Measurements from ENCODE around the gene RPL21.
A peak's percentile ranks its signal among the peaks of the same experiment; 100 is the strongest.

Gene RPL21

GRCh38 chr13:27258637-27259386 is 7.5 kb downstream of the RPL21 start:
- H4K20me1 ChIP-seq (ENCODE audit: low read depth, low read length): peaks cover 36% of the 10 kb centered on the region

GRCh38 chr13:27259831-27260230 is 8.5 kb downstream of the RPL21 start:
- Histone ChIP-seq H3K27ac (ENCODE audit: low read depth, low read length) (peak overlapping the region; percentile 58), H3K9me3 (ENCODE audit: insufficient read depth, low read length) (no peaks in the 10 kb centered on the region), H2AFZ (ENCODE audit: low read depth, low read length, severe bottlenecking) (no peak overlapping the region), H4K20me1 (ENCODE audit: low read depth, low read length) (peaks cover 26% of the 10 kb centered on the region), H3K9ac (ENCODE audit: low read length) (no peak overlapping the region), H3F3A (ENCODE audit: insufficient read depth) (peaks cover 86% of the 10 kb centered on the region), H3K27me3 (ENCODE audit: low read length) (no peaks in the 10 kb centered on the region), H3K9me2 (replicated peaks; ENCODE audit: insufficient read depth, low read length) (no peaks in the 10 kb centered on the region), H3K79me2 (ENCODE audit: insufficient read depth, low read length) (peaks cover 22% of the 10 kb centered on the region), H3K4me2 (ENCODE audit: low read depth, low read length, poor library complexity, severe bottlenecking) (no peak overlapping the region), H3K4me3 (ENCODE audit: insufficient read depth, low read length, poor library complexity, severe bottlenecking) (no peak overlapping the region), H3K36me3 (ENCODE audit: low read length) (peaks cover 53% of the 10 kb centered on the region; the same call in 1 of the 2 replicates)
- TF ChIP-seq CTCF (IDR thresholded peaks at IDR 0.05; ENCODE audit: insufficient read depth, low read length, poor library complexity, severe bottlenecking) (no peak), EZH2phosphoT487 (conservative IDR thresholded peaks at IDR 0.05; ENCODE audit: low read length) (no peak)

More at GRCh38 chr13:27258637-27259386, 7.5 kb downstream of the RPL21 start:
- H3K79me2 ChIP-seq (ENCODE audit: insufficient read depth, low read length): peaks cover 33% of the 10 kb centered on the region
- H3K4me3 ChIP-seq (ENCODE audit: insufficient read depth, low read length, poor library complexity, severe bottlenecking): no peak overlapping the region
- H3K9ac ChIP-seq (ENCODE audit: low read length): no peak overlapping the region
- H3K9me2 ChIP-seq (replicated peaks; ENCODE audit: insufficient read depth, low read length): no peaks in the 10 kb centered on the region
- H3K9me3 ChIP-seq (ENCODE audit: insufficient read depth, low read length): no peaks in the 10 kb centered on the region
- H2AFZ ChIP-seq (ENCODE audit: low read depth, low read length, severe bottlenecking): no peak overlapping the region
- no peak overlapping the region for H3K4me2 ChIP-seq (ENCODE audit: low read depth, low read length, poor library complexity, severe bottlenecking)
- no peaks in the 10 kb centered on the region for H3K27me3 ChIP-seq (ENCODE audit: low read length)
- H3K27ac ChIP-seq (ENCODE audit: low read depth, low read length): peak overlapping the region; percentile 58; the same call in 1 of the 2 replicates
- no peak for TF ChIP-seq CTCF (IDR thresholded peaks at IDR 0.05; ENCODE audit: insufficient read depth, low read length, poor library complexity, severe bottlenecking)
- no peak for TF ChIP-seq EZH2phosphoT487 (conservative IDR thresholded peaks at IDR 0.05; ENCODE audit: low read length)
- H3K36me3 ChIP-seq (ENCODE audit: low read length): peaks cover 63% of the 10 kb centered on the region
- H3F3A ChIP-seq (ENCODE audit: insufficient read depth): peaks cover 89% of the 10 kb centered on the region

- no peak overlapping the region for H3K9ac ChIP-seq (ENCODE audit: low read length)
- H3K9me3 ChIP-seq (ENCODE audit: insufficient read depth, low read length): no peaks in the 10 kb centered on the region
- peaks cover 20% of the 10 kb centered on the region; the same call in 1 of the 2 replicates for H4K20me1 ChIP-seq (ENCODE audit: low read depth, low read length)
- H2AFZ ChIP-seq (ENCODE audit: low read depth, low read length, severe bottlenecking): no peak overlapping the region
- no peaks in the 10 kb centered on the region for H3K27me3 ChIP-seq (ENCODE audit: low read length)
- peaks cover 72% of the 10 kb centered on the region for H3F3A ChIP-seq (ENCODE audit: insufficient read depth)
- H3K36me3 ChIP-seq (ENCODE audit: low read length): peaks cover 40% of the 10 kb centered on the region; the same call in 1 of the 2 replicates
- H3K27ac ChIP-seq (ENCODE audit: low read depth, low read length): peak overlapping the region; percentile 58; the same call in 1 of the 2 replicates
- H3K79me2 ChIP-seq (ENCODE audit: insufficient read depth, low read length): 0 out of 2 replicates have a peak, but pooled peaks cover 9% of the 10 kb centered on the region
- H3K9me2 ChIP-seq (replicated peaks; ENCODE audit: insufficient read depth, low read length): no peaks in the 10 kb centered on the region
- H3K4me2 ChIP-seq (ENCODE audit: low read depth, low read length, poor library complexity, severe bottlenecking): no peak overlapping the region
- no peak for TF ChIP-seq EZH2phosphoT487 (conservative IDR thresholded peaks at IDR 0.05; ENCODE audit: low read length)
- TF ChIP-seq CTCF (IDR thresholded peaks at IDR 0.05; ENCODE audit: insufficient read depth, low read length, poor library complexity, severe bottlenecking): no peak
- no peak overlapping the region for H3K4me3 ChIP-seq (ENCODE audit: insufficient read depth, low read length, poor library complexity, severe bottlenecking)
These were observed 10.0 kb downstream of the RPL21 start for GRCh38 chr13:27261396-27261795.

All from SU-DHL-6 (cell line).